ENCODE measurements around the gene ARHGEF7.

ARHGEF7 gene

DNA sequence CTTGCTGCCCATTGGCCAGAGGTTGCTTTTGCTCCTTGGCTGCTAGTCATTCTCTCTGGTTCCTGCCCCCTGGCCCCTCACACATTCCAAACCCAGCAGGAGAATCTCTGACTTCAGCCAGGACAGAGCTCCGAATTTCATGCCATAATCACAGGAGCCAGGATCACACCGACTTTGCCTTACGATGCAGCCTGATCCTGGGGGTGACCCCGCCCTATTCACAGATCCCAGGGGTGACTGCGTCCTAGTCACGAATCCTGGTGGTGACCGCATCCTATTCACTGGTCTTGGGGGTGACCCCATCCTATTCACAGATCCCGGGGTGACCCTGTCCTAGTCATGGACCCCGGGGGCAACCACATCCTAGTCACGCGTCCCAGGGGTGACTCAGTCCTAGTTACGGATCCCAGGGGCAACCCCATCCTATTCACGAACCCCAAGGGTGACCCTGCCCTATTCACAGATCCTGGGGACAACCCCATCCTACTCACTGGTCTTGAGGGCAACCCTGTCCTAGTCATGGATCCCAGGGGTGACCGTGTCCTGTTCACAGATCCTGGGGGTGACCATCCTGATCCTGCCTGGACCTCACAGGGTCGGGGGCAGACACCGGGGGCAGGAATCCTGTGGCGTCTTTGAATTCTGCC, 198.0 kb downstream of the ARHGEF7 start:
- no peak for DNase-seq (ENCODE audit: low spot score)

DNA sequence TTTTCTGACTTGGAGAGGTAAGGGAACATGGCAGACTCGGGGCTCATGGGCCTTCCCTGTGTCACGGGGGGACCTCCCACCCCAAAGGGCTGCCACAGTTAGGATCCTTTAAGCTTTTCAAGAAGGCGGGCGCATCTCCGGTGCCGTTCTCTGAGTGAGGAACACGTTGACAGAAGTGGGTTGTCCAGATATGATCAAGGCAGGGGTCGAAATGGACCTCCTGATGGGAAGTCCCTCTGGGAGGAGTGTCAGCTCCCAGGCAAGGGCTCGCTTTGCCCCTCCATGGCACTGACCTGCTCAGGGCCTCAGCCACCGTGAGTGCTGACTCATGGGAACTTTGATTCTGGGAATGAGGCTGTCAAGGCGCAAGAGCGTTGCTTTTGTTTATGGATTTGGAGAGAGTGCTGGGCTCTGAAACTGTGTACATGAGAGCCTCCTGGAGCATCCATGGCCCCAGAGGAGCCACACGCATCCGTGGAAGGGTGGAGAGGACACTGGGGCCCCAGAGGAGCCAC, 198.9 kb downstream of the ARHGEF7 start:
- no peak for DNase-seq (ENCODE audit: low spot score)

DNA sequence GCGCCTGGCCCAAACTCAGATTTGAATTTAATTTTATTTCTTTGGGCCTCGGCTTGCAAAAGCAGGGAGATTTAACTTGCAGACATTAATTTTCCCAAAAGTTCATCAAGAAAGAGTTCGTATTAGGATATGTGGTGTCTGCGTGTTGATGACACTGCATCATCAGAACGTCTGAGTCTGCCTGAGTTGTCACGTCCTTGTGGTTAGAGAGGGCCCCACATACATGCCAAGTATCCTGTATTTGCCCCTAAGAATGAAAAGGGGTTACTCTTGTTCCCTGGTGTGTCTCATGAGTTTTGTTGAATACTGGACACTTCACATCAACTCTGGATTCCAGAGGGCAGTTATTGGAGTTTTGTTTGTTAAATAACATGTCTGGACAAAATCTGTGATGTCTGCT, 199.7 kb downstream of the ARHGEF7 start:
- DNase-seq (ENCODE audit: low spot score): no peak

DNA sequence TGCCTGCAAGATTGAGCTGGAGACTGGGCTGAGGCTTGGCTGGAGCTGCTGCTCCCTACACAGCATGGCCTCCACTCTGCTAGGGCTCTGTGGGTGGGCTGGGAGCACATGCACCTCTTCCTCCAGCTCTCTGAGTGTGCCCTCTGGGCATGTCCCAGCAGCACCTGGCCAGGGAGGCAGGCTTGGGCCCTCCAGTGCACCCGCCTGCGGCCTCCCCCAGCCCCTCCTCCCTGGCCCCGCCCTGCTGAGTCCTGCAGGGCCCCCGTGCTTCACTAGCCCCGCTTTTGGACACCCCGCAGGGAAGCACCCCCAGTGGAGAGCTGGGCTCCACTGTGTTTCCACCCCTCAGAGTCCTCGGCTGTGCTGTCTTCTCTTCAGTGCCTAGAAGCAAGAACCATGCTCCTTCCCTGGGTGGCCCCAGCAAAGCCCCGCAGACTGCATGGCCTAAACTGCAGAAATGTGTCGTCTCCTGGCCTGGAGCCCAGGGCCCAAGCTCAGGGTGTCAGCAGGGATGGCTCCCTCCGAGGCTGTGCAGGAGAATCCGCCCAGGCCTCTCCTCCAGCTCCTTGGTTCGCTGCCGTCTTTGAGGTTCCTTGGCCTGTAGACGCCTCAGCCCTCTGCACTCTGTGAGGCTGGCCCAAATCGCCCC, 200.4 kb downstream of the ARHGEF7 start:
- DNase-seq (ENCODE audit: low spot score): no peak

DNA sequence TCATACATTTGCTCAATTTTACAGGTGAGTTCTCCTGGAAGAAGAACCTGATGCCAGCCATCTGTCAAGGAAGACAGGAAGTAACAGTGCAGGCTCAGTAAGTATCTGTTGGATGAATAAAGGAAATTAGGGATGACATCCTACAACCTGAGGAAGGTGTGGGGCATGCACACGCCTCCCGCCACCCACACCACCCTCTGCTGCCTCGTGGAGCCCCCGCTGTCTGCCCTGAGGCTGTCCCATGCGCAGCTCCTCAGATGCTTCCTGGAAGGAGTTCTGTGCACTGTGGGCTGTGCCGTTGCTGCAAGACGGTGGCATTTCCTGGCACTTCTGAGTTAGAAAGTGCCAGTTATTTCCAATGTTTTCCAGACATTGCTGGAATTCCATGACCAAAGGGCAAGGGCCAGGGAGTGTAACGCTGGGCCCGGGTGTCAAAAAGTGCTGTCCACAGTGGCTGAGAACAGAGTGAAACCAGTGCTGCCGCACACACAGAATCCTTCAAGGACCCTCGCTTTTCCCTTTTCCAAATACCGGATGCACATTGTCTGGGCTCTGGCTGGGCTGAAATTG, 201.1 kb downstream of the ARHGEF7 start:
- no peak for DNase-seq (ENCODE audit: low spot score)

DNA sequence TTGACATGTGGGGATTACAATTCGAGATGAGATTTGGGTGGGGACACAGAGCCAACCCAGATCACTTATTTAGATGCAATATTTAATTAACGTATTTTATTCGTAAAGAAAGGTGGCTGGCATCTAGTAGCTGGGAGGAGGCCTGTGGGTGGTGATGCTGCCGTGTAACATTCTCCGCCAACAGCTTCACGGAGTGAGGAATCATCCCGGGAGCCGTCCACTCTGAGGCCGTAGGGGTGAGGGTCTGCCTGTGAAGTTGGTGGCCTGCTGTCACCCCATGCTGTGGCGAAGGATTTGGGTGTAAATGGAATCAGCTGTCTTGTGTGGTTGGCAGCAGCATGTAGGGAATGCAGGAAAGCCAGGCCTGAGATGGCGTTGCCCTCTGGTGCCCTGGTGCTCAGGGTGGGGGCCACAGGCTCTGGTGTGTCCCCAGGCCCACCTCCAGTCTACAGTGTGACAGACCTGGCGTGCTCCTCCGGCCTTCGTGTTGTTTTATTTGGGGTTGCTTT, 202.0 kb downstream of the ARHGEF7 start:
- no peak for DNase-seq (ENCODE audit: low spot score)

DNA sequence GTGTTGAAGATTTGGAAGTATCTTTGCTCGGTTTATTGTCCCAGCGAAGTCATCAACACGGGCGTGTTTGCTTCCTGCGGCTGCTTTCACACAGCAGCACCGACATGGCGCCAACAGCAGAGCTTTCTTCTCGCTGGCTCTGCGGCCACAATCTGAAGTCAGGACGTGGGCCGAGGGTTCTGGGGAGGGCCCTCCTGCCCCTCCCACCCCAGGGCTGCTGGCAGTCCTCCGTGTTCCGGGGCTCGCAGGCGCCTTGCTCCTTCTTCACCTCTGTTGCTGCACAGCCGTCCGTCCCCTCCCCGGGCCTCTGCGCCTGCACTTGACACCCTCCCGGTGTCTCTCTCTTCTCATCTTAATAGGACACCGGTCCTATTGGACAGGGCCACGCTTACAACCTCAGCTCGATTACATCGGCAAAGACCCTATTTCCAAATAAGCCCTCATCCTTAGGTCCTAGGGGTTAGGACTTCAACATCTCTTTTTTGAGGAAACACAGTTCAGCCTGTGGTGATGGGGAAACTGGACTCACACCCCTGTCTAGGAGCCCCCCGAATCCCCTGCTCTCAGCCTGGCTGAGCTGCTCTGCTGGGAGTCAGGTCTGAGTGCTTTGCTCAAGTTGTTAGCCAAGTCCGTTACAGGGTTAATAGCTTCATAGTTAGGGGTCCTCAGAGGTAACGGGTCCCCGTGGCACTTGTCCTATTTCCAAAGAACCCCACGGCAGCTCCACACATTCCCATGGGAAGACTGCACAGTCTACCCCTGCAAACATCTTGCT, 202.6 kb downstream of the ARHGEF7 start:
- no peak for DNase-seq (ENCODE audit: low spot score)

DNA sequence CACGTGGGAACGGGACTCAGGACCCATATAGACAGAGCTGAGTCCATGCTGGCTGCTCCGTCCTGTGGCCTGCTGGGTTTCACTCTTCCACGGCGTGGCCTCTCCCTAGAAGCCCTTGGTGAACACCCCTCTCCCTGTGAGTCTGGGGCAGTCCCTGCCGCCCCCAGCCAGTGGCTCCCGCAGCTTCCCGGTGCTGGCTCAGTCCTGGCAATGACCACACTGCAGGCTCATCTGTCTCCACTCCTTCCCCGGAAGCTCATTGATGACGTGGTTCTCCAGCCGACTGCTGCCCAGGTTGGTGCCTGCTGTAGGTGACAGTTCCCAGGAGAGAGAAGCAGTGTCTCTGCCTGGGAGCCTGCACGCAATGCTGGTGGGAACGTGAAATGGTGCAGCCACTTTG, 203.3 kb downstream of the ARHGEF7 start:
- DNase-seq (ENCODE audit: low spot score): no peak

DNA sequence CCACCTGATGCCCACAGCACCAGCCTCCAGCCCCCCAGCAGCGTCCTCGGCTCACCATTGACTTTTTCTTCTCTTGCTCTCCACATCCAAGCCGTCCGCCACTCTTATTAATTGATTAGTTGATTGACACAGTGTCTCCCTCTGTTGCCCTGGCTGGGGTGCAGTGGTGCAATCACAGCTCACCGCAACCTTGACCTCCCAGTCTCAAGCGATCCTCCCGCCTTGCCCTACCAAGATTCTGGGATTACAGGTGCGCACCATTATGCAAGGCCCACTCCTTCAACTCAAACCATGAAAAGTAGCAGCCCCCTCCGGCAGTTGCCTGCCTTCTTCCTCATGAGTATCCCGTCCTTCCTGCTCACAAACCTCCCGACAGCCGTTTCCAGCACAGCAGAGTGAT, 204.4 kb downstream of the ARHGEF7 start:
- no peak for DNase-seq (ENCODE audit: low spot score)

DNA sequence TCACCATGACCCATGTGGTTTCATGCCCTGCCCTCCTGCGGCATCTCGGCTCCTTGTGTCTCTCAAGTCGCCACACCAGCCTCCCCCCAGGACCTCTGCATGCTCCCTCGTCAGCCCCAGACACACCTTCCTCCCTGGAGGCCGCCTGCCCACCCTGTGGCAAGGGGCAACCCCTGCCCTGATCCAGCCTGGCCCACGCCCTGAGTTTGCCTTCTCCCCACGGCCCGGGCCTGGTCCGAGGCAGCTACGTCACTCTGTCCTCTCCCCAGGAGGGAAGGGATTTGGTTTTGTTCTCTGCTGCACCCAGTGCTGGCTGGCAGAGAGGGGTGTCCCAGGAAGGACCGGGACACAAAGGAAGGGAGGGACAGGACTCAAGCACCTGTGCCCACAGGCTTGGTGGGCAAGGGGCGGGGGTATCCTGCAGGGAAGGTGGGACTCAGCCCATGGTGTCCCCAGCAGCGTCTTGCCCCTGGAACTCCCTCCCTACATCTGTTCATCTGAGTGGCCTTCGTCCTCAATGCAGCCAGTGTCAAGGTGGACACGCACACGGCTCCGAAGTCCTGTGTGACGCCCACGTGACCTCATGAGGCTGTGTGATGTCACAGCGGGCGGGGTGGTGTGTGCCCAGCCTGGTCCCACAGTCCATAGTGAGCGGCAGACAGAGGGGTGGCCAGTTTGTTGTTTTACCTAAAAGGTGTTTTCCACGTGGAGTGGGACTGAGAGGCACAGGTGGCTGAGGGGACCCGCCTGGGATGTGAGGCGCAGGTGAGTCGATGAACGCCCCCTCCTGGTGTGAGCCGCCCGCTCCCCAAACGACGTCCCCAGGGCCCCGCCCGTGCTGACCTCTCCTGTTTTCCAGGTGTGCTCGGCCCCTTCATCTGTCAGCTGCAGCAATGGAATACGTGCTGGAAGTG, 205.1 kb downstream of the ARHGEF7 start, which contains the start of gene TEX29:
Gene TEX29, plus strand, starts transcription at position 645 of the 914 bp plus-strand sequence. Its CDS starts 249 bp downstream, at position 894.
- DNase-seq (ENCODE audit: low spot score): no peak

DNA sequence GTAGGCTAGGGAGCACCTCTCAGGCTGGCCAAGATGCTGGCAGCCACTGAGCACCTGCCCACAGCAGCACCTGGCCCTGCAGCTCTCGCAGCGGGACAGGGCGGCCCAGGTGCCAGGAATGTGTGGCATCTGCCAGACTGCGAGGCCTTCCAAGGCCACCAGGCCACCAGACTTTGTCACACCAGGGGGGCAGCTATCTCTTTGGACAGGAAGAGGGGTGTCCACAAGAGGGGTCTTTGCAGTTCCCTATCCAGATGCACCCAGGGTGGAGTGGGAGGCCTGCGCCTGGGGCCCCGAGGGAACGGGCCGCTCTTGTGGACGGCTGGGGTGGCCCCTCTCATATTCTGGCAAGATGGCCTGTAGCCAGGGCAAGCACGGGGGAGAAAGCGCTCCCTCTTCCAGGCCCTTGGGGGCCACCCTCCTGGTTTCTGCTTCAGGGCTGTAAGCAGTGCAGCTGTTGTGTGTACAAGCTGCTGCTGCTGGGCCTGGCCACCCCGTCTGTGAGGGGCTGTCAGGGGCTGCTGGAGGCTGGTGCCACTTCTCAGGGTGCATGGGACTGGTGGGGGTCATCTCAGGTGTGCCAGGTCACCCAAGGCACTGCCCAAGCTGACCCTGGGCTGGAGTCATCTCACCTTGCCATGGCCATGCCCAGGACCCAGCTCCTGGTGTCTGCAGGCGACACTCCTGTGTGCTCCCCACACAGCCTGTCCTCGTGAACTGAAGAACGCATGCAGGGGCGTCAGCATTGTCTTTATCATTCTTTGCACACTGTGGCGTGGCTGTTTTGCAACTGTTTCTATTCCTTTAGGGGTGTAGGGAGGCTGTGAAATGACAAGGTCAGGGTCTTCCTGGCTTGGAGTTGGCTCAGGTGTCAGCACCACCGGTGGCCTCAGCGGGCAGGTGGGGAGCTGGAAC, 207.1 kb downstream of the ARHGEF7 start:
- DNase-seq (ENCODE audit: low spot score): no peak

DNA sequence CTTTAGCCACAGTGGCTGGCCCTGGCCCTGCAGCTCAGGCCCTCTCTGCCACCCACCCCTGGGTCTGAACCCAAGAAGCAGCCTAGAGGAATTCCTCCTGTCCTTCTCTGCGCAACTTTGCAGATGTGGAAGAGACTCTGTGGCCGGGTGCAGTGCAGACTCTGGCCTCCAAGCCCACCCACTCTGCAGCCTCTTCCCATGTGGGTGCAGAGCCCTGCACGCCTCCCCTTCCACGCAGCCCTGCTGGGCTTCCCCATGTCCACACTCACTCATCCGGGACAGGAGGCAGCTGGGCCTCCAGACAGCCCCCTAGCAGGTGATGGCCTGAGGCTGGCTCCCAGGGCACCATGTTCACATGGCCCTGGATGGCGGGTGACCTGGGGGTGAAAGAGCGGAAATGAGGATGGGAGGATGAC, 207.8 kb downstream of the ARHGEF7 start:
- no peak for DNase-seq (ENCODE audit: low spot score)

DNA sequence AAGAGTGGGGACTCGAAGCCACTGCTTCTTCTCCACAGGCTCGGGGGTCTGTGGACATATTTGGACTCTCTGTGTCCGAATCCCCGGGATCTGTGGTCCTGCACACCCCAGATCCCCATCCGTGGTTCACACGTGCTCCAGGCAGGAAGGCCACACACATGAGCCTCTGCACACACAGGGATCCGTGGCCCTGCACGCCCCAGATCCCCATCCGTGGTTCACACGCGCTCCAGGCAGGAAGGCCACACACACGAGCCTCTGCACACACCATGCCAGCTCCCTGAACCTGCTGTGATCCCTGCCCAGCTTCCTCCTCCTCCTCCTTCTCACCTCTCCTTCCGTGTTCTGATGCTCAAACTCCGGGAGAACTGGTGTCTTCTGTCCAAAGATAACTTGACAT, 208.4 kb downstream of the ARHGEF7 start:
- DNase-seq (ENCODE audit: low spot score): no peak

DNA sequence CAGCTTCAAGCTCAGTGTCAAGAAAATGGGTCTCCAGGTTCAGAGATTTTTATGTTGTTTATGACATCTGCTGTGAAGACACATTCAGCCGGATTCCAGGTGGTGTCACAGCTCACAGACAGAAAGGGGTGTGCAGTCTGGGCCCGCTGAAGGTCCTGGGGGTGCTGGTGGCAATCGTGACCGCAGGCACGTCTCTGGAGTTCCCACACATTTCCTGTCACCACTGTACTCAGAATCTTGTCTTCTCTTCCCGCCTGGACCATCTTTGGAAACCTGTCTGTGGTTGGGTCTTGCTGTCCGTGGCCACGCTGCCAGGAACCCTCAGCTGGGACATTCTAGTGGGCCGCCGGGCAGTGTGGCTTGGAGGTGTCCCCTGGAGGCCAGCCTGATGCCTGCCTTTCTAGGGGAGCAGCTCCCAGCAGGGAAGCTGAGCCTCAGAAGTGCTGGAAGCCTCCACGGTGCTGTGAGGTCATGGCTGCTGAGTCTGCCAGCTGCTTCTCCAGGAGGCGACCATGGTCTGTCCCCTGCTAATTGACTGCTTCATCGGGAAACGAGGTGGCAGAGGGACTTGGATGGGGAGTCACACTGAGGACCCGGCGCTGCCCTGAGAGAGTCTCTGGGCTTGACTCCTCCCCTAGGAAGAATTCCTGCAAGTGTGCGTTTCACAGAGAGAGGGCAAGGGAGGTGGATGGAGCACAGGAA, 209.0 kb downstream of the ARHGEF7 start:
- DNase-seq (ENCODE audit: low spot score): no peak

DNA sequence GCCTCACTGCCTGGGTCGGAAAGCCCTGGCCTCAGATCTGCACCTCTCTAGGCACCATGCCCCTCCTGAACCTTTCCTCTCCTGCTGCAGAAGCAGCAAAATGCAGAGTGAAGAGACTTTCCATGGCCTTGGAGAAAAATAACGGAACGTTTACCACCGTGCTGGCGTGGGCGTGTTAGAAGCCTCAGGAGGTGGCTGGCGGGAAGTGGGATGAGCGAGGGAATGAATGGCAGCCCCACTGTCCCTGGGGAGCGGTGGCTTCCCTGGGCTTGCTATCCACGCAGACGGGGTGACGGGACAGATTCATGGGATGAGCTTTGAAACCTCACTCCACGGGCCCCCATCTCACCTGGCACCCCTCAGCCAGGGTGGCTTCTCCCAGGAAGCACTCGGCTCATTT, 209.6 kb downstream of the ARHGEF7 start:
- no peak for DNase-seq (ENCODE audit: low spot score)

DNA sequence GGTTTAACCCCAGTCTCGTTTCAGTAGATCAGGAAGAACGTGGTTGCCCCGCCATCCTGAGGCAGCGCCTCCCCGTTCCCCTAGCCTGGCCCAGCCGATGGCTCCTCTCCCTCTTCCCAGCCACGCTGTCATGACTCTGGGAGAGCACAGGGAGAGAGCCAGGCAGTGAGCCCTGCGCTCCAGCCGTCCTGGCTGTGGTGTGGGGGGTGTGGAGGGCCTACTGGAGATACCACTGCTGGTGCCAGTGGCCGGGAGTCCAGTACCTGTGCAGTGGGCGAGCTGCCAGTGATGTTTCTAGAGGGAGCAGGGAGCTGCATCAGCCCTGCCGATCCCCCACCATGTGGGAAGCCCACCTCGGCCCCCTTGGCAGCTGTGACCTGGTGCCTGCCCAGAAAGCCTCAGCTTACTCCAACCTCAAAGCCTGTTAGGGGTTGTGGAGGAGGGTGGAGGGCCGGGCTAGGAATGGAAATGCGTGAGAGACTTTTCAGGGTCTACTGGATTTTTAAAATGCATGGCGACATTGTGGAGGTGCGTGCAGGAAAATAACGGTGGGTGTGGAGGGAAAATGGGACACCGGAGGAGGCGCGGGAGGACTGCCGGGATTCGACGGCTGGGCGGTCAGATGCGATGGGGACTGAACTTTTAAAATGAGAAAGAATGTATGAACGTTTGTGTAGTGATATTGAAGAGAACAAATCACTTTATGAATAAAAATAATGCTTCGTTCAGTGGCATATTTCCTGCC, 210.2 kb downstream of the ARHGEF7 start:
- DNase-seq (ENCODE audit: low spot score): no peak

DNA sequence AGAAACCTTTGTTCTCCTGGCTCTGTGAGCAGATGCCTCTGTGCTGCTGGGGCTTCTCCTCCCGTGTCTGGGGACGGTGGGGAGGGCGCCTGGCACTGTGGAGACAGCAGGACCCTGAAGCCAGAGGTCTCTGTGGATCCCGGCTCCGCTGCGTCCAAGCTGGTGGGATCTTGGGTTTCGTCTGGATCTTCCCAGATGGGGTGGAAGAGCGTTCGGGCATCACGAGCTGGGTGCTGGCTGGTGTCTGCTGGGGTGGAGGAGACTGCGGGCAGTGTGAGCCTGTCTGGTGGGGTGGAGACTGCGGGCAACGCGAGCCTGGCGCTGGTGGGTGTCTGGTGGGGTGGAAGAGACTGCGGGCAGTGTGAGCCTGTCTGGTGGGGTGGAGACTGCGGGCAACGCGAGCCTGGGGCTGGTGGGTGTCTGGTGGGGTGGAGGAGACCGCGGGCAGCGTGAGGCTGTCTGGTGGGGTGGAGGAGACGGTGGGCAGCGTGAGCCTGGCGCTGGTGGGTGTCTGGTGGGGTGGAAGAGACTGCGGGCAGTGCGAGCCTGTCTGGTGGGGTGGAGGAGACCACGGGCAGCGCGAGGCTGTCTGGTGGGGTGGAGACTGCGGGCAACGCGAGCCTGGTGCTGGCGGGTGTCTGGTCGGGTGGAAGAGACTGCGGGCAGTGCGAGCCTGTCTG, 211.0 kb downstream of the ARHGEF7 start:
- DNase-seq (ENCODE audit: low spot score): no peak

DNA sequence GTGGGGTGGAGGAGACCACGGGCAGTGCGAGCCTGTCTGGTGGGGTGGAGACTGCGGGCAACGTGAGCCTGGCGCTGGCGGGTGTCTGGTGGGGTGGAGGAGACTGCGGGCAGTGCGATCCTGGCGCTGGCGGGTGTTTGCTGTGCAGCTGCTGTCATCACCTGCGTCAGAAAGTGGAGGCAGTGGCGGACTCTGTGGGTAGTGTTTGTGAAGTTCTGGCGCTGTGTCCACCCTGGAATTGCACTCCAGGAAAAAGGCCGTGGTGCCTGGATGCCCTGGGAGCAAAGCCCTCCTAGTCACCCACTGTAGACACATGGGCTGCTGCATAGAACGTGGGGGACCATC, 211.5 kb downstream of the ARHGEF7 start:
- no peak for DNase-seq (ENCODE audit: low spot score)

Data from AG08396 (cell line).